GM21515 (cell line): ENCODE data around the gene TSN.
"Not testable (repeated sequence)": the region's sequence is repeated elsewhere in the genome, so short reads cannot be mapped to it uniquely, and the experiment has no call there.

Experiments used
- ATAC-seq: cut with Tn5 transposase; IDR thresholded peaks from one replicate; pipeline ENCODE4 v1.9.1; 2021; ENCODE audit not compliant: unreplicated experiment

TSN gene

DNA sequence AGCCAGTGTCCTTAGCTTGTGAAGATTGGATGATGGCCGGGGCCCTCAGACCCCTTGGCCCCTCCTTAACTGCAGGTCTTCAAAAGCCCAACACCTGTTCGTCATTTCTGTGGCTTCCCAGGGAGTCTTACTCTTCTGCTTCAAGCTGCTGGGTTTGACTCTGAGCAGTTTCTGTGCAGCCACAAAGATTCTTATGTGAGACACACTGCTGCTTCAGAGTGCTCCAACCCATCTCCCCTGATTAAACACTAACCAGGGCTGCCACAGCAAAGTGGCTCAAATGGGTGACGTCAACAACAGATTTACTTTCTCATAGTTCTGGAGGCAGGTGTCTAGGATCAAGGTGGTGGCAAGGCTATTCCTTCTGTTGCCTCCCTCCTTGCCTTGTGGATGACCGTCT, 40.8 kb downstream of the TSN start:
- peak; percentile 66 for ATAC-seq

DNA sequence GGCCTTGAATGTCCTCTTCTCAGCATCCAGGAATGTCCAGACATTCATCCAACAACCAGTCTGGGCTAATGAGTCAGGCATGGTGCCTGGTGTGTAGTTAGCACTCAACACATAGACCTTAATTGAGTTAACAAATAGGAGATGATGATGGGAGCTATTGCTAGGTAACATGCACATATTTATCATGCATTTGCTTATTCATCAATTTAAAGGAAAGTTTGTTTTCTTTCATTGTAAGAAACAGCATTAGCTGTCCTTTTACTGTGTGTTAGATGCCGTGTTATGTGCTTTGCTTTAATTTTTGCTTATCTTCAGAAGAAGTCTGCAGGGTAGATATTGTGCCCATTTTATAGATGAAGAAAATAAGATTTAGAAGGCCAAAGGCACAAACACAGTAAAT, 43.2 kb downstream of the TSN start:
- no peak for ATAC-seq

DNA sequence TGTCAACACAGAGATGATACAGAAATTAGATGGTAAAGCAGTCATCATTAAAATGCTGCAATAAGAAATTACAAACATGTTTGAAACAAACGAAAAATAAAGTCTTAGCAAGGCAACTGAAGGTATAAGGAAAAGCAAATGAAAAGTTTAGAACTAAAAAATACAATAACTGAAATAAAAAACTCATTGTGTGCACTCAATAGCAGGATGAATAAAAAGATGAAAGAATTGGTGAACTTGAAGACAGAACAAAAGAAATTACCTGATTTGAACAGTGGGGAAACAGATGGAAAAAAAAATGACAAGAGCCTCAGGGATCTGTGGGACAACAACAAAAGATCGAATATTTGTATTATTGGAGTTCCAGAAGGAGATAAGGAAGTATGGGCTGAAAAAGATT, 46.5 kb downstream of the TSN start:
- no peak for ATAC-seq

DNA sequence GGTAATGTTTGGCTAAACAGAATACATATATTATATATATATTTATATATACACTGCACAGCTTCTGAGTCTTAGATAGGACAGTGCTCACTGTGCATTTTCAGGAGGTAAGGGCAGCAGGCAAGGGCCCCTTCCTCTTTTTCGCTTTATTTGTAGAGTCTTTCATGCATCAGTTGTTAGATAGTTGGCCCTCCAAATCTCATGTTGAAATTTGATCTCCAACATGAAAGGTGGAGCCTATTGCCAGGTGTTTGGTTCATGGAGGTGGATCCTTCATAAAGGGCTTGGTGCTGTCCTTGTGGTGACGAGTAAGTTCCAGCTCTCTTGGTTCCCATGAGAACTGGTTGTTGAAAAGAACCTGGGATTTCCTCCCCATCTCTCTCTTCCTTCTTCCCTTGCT, 48.1 kb downstream of the TSN start:
- ATAC-seq, result no peak

- ATAC-seq, result peak; percentile 77
Measured at GRCh38 chr2:121804340-121804739, 48.9 kb downstream of the TSN start.

DNA sequence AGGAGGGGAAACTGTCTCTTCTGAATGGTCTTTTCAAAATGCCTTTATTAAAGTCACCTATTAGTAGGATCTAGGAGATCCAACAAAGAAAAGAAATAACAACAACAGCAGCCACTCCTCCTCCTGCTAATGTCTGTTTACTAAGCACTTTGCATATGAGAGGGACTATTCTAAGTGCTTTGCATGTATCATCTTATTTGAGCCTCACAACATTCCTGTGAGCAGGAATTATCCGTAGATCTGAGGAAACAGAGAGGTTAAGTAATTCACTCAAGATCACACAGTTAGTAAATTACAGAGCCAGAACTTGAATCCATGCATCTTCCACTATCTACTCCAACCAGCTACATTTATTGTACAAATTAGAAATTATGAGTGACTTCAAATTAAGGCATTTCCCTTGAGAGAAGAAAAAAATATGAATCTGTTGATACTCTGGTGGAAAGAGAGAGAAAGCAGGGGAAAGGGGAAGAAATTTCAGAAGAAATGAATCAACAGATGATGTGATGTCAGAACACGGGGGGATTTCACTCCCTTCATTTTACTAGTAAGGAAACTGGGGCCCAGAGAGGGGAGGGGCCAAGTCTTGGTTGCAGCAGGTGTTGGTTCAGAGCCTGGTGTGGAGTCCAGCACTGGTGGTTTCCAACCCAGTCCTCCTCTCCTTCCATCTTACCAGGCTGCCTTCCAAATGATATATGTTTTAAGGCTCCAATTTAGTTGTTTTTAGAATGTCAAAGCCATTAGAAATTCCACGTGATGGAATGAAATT, 49.7 kb downstream of the TSN start:
- no peak for ATAC-seq

GRCh38 chr2:121805766-121806143, 50.3 kb downstream of the TSN start:
- ATAC-seq, result no peak

GRCh38 chr2:121807771-121808170, 52.3 kb downstream of the TSN start:
- not testable (repeated sequence) for ATAC-seq

GRCh38 chr2:121809607-121810006, 54.2 kb downstream of the TSN start:
- no peak for ATAC-seq

DNA sequence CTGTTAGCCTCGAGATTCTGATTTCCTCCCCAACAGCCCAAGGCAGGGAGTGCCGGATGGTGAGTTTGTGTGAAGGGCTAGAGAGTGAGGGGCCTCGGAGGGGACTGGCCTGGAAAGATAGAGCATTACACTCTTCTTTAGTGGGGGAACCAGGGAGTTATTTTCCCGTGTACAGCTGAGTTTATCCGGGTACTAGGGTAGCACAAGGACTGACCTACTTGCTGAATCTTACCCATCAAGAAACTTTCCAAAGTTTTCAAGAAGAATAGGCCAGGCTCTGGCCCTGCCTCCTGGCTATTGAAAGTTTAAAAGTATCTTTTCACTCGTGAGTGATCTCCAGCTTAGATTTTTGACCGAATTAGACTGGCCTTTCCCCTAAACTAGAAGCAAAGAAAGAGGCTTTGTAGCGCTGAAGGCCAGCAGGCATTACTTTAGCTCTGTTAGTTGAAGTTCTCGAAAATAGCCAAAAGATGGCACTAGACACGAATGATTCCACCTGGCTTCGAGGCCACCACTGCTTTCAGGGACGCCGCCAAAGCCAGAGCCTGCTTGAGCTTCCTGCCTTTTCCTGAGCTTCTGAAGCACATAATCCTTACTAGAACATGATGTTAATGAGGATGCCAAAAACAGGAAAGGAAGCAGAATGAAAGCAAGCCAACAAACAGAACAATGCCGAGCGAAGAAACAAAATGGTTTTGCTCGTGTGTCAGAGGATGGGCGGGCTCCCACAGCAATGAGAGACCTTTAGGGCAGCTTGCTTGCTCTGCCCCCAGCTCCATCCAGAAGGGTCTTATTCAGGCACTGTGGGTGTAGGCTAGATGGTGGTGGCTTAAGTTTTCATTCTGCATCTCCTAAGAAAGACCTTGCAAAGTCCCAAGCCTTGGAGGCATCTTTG, 55.8 kb downstream of the TSN start:
- ATAC-seq, result no peak

- ATAC-seq, result not testable (repeated sequence)
Measured at GRCh38 chr2:121813083-121813482, 57.6 kb downstream of the TSN start.

- no peak for ATAC-seq
Measured at GRCh38 chr2:121815216-121815615, 59.8 kb downstream of the TSN start.

DNA sequence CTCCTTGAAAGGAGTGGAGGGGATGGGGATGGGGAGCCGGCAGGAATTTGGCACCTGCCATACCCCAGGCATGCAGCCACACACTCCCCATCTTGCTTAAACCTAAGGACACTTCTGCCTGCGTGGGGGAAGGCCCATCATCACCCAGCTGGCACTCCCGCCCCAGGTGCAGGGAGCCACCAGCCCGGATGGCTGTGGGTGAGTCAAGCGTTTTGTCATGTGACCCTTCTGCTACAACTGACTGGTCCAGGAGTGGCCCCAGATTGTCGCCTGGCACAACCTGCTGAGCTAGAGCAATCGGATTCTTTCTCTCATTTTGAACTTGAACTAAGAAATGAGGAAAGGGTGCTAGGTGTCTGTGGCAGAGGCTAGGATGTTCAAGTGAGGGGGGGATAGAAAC, 61.3 kb downstream of the TSN start:
- ATAC-seq, result no peak

GRCh38 chr2:121817304-121817703, 61.9 kb downstream of the TSN start:
- ATAC-seq, result not testable (repeated sequence)
